VCaP (cell line): ENCODE measurements around the gene SESTD1.
"Not testable (repeated sequence)": the region's sequence is repeated elsewhere in the genome, so short reads cannot be mapped to it uniquely, and the experiment has no call there.

Source experiments
- H3K27ac ChIP-seq: fragments of 450-650 bp; 2 replicates; pipeline ENCODE4 v1.5.1; 2017
- CTCF ChIP-seq: fragments of 450-650 bp; conservative IDR thresholded peaks from 2 replicates; pipeline ENCODE4 v1.5.1; 2017; ENCODE audit warnings: mild to moderate bottlenecking, moderate library complexity

SESTD1 gene

GRCh38 chr2:179096090-179096489, 168.5 kb downstream of the SESTD1 start:
- H3K27ac ChIP-seq, result no peak overlapping the region
- no peak for TF ChIP-seq CTCF

- not testable (repeated sequence) for H3K27ac ChIP-seq
Measured at GRCh38 chr2:179092912-179093311, 171.7 kb downstream of the SESTD1 start.

GRCh38 chr2:179082697-179083096, 181.9 kb downstream of the SESTD1 start:
- no peak for TF ChIP-seq CTCF
- H3K27ac ChIP-seq, result no peak overlapping the region

- no peak for TF ChIP-seq CTCF
- H3K27ac ChIP-seq, result no peak overlapping the region
Measured at GRCh38 chr2:179081954-179082353, 182.7 kb downstream of the SESTD1 start.

- no peak overlapping the region for H3K27ac ChIP-seq
- no peak for TF ChIP-seq CTCF
Measured at GRCh38 chr2:179072527-179072926, 192.1 kb downstream of the SESTD1 start.

GRCh38 chr2:179071810-179072355, 192.7 kb downstream of the SESTD1 start:
- TF ChIP-seq CTCF, result no peak

GRCh38 chr2:179070895-179071294, 193.7 kb downstream of the SESTD1 start:
- no peak overlapping the region for H3K27ac ChIP-seq
- no peak for TF ChIP-seq CTCF

More at GRCh38 chr2:179071810-179072355, 192.7 kb downstream of the SESTD1 start:
- H3K27ac ChIP-seq, result no peak overlapping the region

- no peak overlapping the region for H3K27ac ChIP-seq
- TF ChIP-seq CTCF, result no peak
Measured at GRCh38 chr2:179069685-179070084, 194.9 kb downstream of the SESTD1 start.
